ENCODE results near the gene ZNF217.
"Not testable (repeated sequence)": the region's sequence is repeated elsewhere in the genome, so short reads cannot be mapped to it uniquely, and the experiment has no call there.

Gene ZNF217

GRCh38 chr20:53598140-53599043, 4.8 kb upstream of the ZNF217 start:
- DNase-seq (ENCODE audit: low read depth, low spot score) = no peak

DNA sequence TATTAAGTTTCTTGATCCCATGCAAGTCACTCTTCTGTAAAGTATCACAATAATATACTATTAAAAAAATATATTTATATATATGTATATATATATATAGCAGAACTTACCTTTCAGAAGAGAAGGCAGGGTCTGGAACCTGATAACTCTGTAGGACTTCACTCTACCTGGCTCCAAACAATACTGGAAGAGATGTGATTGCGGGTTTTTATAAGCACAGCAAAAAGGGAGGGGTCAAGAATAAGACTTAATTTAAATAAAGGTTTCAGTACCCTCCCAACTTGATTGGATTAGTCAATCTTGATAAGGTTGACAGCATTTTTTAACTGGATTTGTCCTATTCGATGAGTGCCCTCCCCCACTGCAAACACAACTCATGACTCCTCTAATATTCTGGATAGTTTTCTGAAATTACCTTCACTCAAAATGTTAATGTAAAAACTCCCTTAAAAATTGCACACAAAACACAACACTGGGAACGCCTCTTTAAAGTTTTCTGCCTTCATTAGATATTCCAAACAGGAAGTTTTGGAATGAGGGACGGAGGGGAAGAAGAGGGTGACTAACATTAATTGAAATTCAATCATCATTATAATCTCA, 4.0 kb upstream of the ZNF217 start:
- DNase-seq (ENCODE audit: low read depth, low spot score) = no peak

DNA sequence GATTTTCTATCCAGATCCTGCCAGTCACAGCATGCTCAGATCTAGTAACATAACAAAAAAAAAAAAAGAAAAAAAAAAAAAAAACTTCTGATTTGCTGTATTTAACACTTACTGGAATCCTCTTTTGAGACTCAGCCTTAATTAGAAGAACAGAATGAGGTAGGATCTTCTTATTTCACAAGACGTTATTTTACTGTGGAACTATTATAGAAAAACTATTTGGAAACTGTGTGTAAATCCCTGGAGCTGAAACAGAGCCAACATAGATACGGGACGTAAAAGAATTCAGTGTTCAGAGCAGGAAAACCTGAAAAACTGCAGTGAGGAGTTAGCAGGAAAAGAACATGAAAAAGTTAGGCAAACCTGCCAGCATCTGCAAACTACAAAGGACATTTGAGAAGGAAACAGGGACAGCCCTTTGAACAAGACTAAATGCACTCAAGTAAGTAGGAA, 3.4 kb upstream of the ZNF217 start:
- DNase-seq (ENCODE audit: low read depth, low spot score) = no peak

DNA sequence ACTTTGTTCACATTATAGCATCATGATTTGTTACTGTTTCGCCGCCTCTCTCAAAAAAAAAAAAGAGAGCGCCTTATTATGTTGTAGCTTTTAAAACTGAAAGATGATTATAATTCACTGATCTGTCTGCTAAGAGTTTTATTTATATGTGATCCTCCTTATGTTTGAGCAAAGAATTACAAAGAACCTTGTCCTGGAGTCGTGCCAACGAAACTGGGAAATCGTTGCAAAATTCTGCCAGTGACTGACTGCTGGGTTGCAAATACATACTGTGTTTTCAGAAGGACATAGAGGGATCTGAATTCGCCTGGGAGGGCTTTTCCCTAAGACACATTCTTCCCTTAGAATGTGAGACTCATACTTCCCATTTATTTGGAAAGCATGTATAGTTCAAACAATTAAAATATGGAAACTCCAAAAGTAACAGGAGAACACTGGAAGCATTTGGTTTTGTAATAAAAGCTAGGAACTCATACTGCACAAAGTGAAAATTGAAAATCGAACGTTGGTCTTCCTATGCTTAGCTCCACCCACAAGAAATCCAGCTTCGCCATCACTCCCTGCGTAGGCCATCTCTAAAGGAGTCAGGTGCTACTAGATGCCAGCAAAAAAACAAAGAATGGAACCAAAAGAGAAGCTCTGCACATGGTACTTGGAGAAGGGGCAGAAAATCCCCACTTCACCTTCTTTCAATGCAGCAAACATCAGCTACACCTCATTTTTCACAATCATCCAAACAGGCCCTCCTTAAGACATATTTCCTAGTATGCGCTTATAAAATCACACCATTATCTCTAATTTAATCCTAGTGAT, 2.8 kb upstream of the ZNF217 start:
- not testable (repeated sequence) for DNase-seq (ENCODE audit: low read depth, low spot score)

GRCh38 chr20:53595742-53596141, 2.1 kb upstream of the ZNF217 start:
- DNase-seq (ENCODE audit: low read depth, low spot score) = not testable (repeated sequence)

- no peak for DNase-seq (ENCODE audit: low read depth, low spot score)
These were observed 1.4 kb upstream of the ZNF217 start for GRCh38 chr20:53595018-53595378.

GRCh38 chr20:53594068-53595017, 704 bp upstream of the ZNF217 start:
- no peak for DNase-seq (ENCODE audit: low read depth, low spot score)

DNA sequence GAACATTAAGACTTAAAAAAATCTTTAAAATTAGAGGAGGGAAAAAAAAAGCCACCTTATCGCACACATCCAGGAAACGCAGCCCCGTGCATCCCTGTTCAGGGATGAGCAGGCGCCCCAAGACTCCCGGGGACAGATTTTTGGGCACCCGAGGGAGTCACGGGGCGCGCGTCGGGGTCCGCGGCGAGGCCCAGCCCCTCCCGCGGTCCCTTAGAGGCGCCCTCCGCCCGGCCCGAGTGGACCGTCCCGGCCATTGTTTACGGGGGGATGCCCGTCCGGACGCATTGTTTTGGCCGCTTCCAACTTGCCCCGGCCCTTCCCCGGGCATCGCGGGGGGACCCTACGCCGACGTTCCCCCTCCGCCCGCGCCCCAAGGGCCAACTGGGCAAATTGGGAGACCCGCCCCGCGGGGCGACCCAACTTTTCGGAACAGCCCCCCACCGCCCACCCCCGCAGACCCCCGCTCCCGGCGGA, 610 bp downstream of the ZNF217 start:
- no peak for DNase-seq (ENCODE audit: low read depth, low spot score)

DNA sequence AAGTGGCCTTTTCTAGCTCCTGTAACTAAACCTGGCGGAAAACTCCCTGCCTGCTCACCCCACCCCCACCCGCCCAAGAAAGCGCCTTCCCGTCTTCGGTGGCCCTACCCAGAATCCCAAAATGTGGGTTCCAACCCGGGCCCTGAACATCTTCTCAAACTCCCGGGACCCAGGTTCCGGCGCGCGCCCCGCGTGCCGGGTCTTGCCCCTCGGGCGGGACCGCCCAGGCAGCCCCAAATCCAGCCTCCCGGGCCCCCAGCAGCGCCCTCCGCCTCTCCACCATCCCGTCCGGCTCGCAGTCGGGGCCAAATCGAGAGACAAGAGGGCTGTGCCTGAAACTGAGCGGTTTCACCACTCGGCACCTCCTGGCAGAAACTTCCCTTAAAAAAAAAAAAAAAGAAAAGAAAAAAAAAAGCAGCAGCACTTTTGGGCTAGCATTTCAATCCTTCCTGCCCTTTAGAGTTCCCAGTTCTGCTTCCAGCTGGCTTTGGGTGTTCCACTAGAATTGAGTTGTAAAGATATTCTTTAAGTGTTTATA, 1.1 kb downstream of the ZNF217 start:
- DNase-seq (ENCODE audit: low read depth, low spot score) = not testable (repeated sequence)

GRCh38 chr20:53591941-53592441, 1.6 kb downstream of the ZNF217 start:
- not testable (repeated sequence) for DNase-seq (ENCODE audit: low read depth, low spot score)

- not testable (repeated sequence) for DNase-seq (ENCODE audit: low read depth, low spot score)
These were observed 2.4 kb downstream of the ZNF217 start for GRCh38 chr20:53591206-53591741.

DNA sequence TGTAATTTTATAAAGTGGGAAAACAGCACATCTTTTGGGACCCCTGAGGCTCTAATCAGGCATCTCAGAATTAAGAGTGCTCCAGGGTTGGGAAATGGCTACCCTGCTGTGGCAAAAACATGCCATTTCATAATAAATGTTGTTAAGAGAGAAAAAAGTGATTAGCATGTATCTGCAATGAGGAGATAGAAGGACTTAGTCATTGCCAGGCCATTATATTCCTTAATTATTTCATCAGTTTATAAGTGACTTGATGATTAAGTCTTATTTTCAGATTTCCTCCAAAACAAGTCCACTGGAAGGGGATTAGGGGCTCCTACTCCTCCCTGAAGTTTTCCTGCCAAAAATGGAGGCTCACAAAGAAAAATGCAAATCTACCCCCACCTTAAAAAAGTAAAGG, 3.0 kb downstream of the ZNF217 start:
- not testable (repeated sequence) for DNase-seq (ENCODE audit: low read depth, low spot score)

DNA sequence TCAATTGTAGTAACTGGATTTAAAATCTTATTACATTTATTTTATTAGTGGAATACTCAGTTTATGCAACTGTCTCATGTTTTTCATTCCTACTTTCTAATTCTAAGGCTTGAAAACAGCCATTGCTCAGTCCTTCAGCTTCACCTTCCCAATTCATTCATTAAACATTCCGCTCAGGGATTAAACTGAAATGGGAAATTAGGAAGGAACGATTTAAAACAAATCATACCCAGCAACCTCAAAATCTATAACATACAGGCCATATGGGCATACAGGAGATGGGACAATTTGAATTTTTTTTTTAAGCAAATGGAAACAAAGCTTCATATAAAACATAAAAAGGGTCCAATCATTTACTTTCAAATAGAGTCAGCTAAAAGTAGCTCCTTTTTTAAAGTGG, 3.5 kb downstream of the ZNF217 start:
- not testable (repeated sequence) for DNase-seq (ENCODE audit: low read depth, low spot score)

DNA sequence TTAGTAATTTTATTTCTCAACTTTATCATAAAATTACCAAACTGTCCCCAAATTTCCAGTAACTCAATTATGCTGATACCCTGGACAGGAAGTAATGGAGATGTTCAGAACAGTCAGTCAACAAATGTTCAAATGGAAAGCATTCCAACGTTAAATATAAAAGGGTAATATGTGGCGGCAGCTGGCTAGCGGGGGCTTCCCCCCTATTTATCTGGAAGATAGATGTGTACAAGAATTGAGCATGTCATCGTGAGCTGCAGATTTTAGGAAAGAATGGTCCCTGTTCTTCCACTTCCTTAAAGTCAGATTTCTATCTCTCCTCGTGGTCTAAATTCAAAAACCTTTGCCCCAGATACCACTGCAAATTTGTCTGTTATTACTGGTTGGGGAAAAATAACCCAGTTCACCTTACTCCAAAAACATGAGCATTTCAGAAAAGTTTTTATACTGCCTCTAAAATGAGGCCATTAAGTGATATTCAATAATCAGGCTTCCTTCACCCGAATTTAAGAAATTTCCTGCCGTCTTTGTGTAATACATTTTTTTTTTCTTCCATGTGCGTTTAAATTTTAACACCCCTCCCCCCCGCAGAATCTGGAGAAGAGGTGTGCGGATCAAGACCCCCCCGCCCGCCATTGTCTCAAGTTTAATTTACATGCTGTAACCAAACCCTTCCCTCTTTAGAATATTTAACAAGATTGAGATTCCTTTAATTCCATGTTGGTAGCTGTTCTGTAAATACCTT, 4.1 kb downstream of the ZNF217 start:
- not testable (repeated sequence) for DNase-seq (ENCODE audit: low read depth, low spot score)

GRCh38 chr20:53587157-53587703, 6.4 kb downstream of the ZNF217 start:
- DNase-seq (ENCODE audit: low read depth, low spot score) = not testable (repeated sequence)

- no peak for DNase-seq (ENCODE audit: low read depth, low spot score)
These were observed 7.0 kb downstream of the ZNF217 start for GRCh38 chr20:53586640-53587039.

- DNase-seq (ENCODE audit: low read depth, low spot score) = not testable (repeated sequence)
These were observed 7.7 kb downstream of the ZNF217 start for GRCh38 chr20:53585910-53586309.

- not testable (repeated sequence) for DNase-seq (ENCODE audit: low read depth, low spot score)
These were observed 8.6 kb downstream of the ZNF217 start for GRCh38 chr20:53585004-53585569.

DNA sequence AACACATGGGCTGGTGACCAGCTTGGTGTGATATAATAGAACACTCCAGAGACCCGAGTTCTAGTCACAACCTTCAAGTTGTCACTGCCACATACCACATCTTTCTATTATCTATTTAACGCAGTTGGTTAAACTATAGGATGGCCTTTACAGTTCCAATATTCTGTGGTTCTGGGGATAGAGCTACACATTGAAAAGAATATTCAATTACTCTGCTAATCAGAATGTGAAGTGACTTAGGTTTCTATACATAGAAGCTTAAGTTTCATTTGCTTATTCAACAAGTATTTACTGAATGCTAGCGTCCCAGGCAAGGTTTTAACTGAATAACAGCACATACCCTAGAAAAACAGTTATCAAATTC, 9.1 kb downstream of the ZNF217 start:
- not testable (repeated sequence) for DNase-seq (ENCODE audit: low read depth, low spot score)

Measured in brain pericyte (primary cell).